GM23248 (cell line): Measurements from ENCODE around the gene RFPL4A. TPM values are rescaled to one million over a fixed set of nuclear protein-coding genes. Genes with fewer than 3 reads are reported as not detected.
"Not testable (repeated sequence)": the region's sequence is repeated elsewhere in the genome, so short reads cannot be mapped to it uniquely, and the experiment has no call there.

Experiments
- DNase-seq: peaks from one replicate; pipeline ENCODE4 v3.0.0-alpha.2; 2015
- H2AFZ ChIP-seq: fragments of 200-600 bp; sonication (generic); 2 replicates; pipeline ENCODE4 v1.6.1; 2016; ENCODE audit warnings: antibody characterized with exemption
- H3F3A ChIP-seq: fragments of 200-600 bp; sonication (generic); 2 replicates; pipeline ENCODE4 v1.6.1; 2016; ENCODE audit warnings: mild to moderate bottlenecking, antibody characterized with exemption, mixed run types; ENCODE audit not compliant: insufficient read depth
- H3K27ac ChIP-seq: fragments of 200-600 bp; sonication (generic); 2 replicates; pipeline ENCODE4 v1.5.1; 2016; ENCODE audit warnings: mild to moderate bottlenecking
- H3K27me3 ChIP-seq: fragments of 200-600 bp; sonication (generic); replicated peaks from 2 replicates; pipeline ENCODE4 v1.6.1; 2016; ENCODE audit warnings: mild to moderate bottlenecking; ENCODE audit not compliant: insufficient read depth
- H3K36me3 ChIP-seq: fragments of 200-600 bp; sonication (generic); 2 replicates; pipeline ENCODE4 v1.6.1; 2016; ENCODE audit warnings: low read depth, mild to moderate bottlenecking
- H3K4me1 ChIP-seq: fragments of 200-600 bp; sonication (generic); 2 replicates; pipeline ENCODE4 v1.6.1; 2016; ENCODE audit warnings: mild to moderate bottlenecking; ENCODE audit not compliant: insufficient read depth
- H3K4me2 ChIP-seq: fragments of 200-600 bp; sonication (generic); one replicate; pipeline ENCODE4 v1.6.1; 2016; ENCODE audit warnings: mild to moderate bottlenecking; ENCODE audit not compliant: unreplicated experiment
- H3K4me3 ChIP-seq: fragments of 200-600 bp; sonication (generic); 2 replicates; pipeline ENCODE4 v1.5.1; 2016; ENCODE audit warnings: mild to moderate bottlenecking
- H3K79me2 ChIP-seq: fragments of 200-600 bp; sonication (generic); 2 replicates; pipeline ENCODE4 v1.6.1; 2016; ENCODE audit warnings: mild to moderate bottlenecking; ENCODE audit not compliant: insufficient read depth
- H3K9ac ChIP-seq: fragments of 200-600 bp; sonication (generic); 2 replicates; pipeline ENCODE4 v1.6.1; 2016; ENCODE audit warnings: mild to moderate bottlenecking
- H3K9me2 ChIP-seq: fragments of 200-600 bp; sonication (generic); 2 replicates; pipeline ENCODE4 v1.6.1; 2016; ENCODE audit warnings: mixed run types, mild to moderate bottlenecking, moderate library complexity; ENCODE audit not compliant: insufficient read depth
- H3K9me3 ChIP-seq: fragments of 200-600 bp; sonication (generic); one replicate; pipeline ENCODE4 v1.6.1; 2017; ENCODE audit warnings: low read depth
- H4K20me1 ChIP-seq: fragments of 200-600 bp; sonication (generic); 2 replicates; pipeline ENCODE4 v1.6.0; 2016; ENCODE audit not compliant: insufficient read depth
- EZH2 ChIP-seq: fragments of 200-600 bp; sonication (generic); IDR thresholded peaks from 2 replicates; pipeline ENCODE4 v1.6.1; 2018; ENCODE audit warnings: antibody characterized with exemption, mild to moderate bottlenecking; ENCODE audit not compliant: insufficient read depth, poor library complexity, severe bottlenecking
- EZH2phosphoT487 ChIP-seq: fragments of 200-600 bp; sonication (generic); IDR thresholded peaks from 2 replicates; pipeline ENCODE4 v1.6.1; 2018; ENCODE audit warnings: antibody characterized with exemption, moderate library complexity, mild to moderate bottlenecking, low read depth; ENCODE audit not compliant: insufficient read depth
- WGBS, 2 experiments: methylation state at CpG; one replicate each; pipeline ENCODE4 v1.1.6; 2015 to 2017; ENCODE audit warnings: low lambda C conversion rate in 2 of 2, low coverage in 1 of 2; ENCODE audit errors: missing lambda C conversion rate in 2 of 2; 5-methylcytosine and 5-hydroxymethylcytosine counted together
- in situ Hi-C: fragments of 300-500 bp; cut with MboI; formaldehyde crosslinking; loops from 2 replicates; pipeline ENCODE4 v1.15.0; 2020
- polyA plus RNA-seq: library from polyadenylated mRNA; unstranded; fragments of >200 nt; fragmentation: Nextera tagmentation; extraction: Ambion mirVana; gene quantifications from 2 replicates; pipeline ENCODE4 v1.2.1, GENCODE V29; 2016
- total RNA-seq: library from RNA; depleted of rRNA; stranded (reverse); fragments of >200 nt; shearing (Covaris generic); gene quantifications from 2 replicates; pipeline ENCODE4 v1.2.3, GENCODE V29; 2014

Gene RFPL4A
- total and polyA plus RNA-seq, 2 experiments from 2014 or later = not detected

- H4K20me1 ChIP-seq = no peaks in the 10 kb centered on the region
- H3K4me2 ChIP-seq = no peak overlapping the region
- no peak for TF ChIP-seq EZH2
- peaks cover 4% of the 10 kb centered on the region for H3K9me3 ChIP-seq
- H2AFZ ChIP-seq = no peak overlapping the region
- H3K4me1 ChIP-seq = no peaks in the 10 kb centered on the region
- no peak overlapping the region for H3K4me3 ChIP-seq
- H3K36me3 ChIP-seq = no peaks in the 10 kb centered on the region
- in situ Hi-C loops = no loop called here
- H3K27me3 ChIP-seq = no peaks in the 10 kb centered on the region
- no peak for DNase-seq
- 12 to 13% methylated on average over 5 of the region's 5 CpGs for WGBS, 2 experiments
- H3K9ac ChIP-seq = no peak overlapping the region
- no peaks in the 10 kb centered on the region for H3F3A ChIP-seq
- no peaks in the 10 kb centered on the region for H3K9me2 ChIP-seq
- H3K79me2 ChIP-seq = no peaks in the 10 kb centered on the region
- no peak overlapping the region for H3K27ac ChIP-seq
Measured at GRCh38 chr19:55720214-55720746, 38.6 kb upstream of the RFPL4A start.

- H3K4me2 ChIP-seq = no peak overlapping the region
Measured at GRCh38 chr19:55720801-55721200, 38.1 kb upstream of the RFPL4A start.

DNA sequence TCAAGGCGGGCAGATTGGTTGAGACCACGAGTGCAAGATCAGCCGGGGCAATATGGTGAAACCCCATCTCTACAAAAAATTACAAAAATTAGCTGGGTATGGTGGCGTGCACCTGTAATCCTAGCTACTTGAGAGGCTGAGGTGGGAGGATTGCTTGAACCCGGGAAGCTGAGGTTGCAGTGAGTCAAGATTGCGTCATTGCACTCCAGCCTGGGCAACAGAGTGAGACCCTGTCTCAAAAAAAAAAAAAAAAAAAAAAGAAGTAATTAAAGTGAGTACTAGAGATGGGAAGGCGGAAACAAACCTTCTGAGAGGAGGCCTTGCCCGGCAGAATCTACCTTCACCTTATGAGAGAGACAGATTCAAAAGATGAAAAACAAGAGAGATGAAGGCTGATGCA is 35.4 kb upstream of the RFPL4A start:
- Histone ChIP-seq H2AFZ (no peak overlapping the region), H3K9me3 (peaks cover 4% of the 10 kb centered on the region), H3F3A (no peaks in the 10 kb centered on the region), H4K20me1 (no peaks in the 10 kb centered on the region), H3K4me3 (no peak overlapping the region), H3K4me2 (no peak overlapping the region), H3K79me2 (no peaks in the 10 kb centered on the region), H3K4me1 (no peaks in the 10 kb centered on the region), H3K9ac (no peak overlapping the region), H3K27ac (no peak overlapping the region), H3K27me3 (no peaks in the 10 kb centered on the region), H3K36me3 (no peaks in the 10 kb centered on the region), H3K9me2 (no peaks in the 10 kb centered on the region)
- TF ChIP-seq EZH2 = no peak
- TF ChIP-seq EZH2phosphoT487 = no peak
- 47 to 50% methylated on average over 8 of the region's 8 CpGs for WGBS, 2 experiments
- in situ Hi-C loops = no loop called here
- DNase-seq = no peak

More at GRCh38 chr19:55720801-55721200, 38.1 kb upstream of the RFPL4A start:
- in situ Hi-C loops = no loop called here
- H3F3A ChIP-seq = no peaks in the 10 kb centered on the region
- H2AFZ ChIP-seq = no peak overlapping the region
- H3K9me2 ChIP-seq = no peaks in the 10 kb centered on the region
- no peak overlapping the region for H3K9ac ChIP-seq
- no peak for TF ChIP-seq EZH2
- TF ChIP-seq EZH2phosphoT487 = no peak
- no peaks in the 10 kb centered on the region for H3K36me3 ChIP-seq
- no peak for DNase-seq
- H3K9me3 ChIP-seq = peaks cover 4% of the 10 kb centered on the region
- no peaks in the 10 kb centered on the region for H3K4me1 ChIP-seq
- no peaks in the 10 kb centered on the region for H3K79me2 ChIP-seq
- WGBS, 2 experiments = 16 to 17% methylated on average over 3 of the region's 3 CpGs
- no peaks in the 10 kb centered on the region for H3K27me3 ChIP-seq
- no peak overlapping the region for H3K27ac ChIP-seq
- no peaks in the 10 kb centered on the region for H4K20me1 ChIP-seq
- no peak overlapping the region for H3K4me3 ChIP-seq

DNA sequence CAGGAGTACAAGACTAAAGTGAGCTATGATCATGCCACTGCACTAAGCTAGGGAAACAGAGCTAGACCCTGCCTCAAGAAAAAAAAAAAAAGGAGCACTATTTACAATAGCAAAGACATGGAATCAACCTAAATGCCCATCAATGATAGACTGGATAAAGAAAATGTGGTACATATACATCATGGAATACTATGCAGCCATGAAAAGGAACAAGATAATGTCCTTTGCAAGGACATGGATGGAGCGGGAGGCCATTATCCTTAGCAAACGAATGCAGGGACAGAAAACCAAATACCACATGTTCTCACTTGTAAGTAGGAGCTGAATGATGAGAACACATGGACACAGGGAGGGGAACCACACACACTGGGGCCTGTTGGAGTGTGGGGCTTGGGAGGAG is 28.5 kb upstream of the RFPL4A start:
- H3F3A ChIP-seq, H2AFZ ChIP-seq, H3K9me2 ChIP-seq, H3K9ac ChIP-seq, H4K20me1 ChIP-seq, H3K4me2 ChIP-seq, H3K27ac ChIP-seq, H3K4me3 ChIP-seq, H3K4me1 ChIP-seq, H3K27me3 ChIP-seq, H3K36me3 ChIP-seq, DNase-seq, in situ Hi-C loops, H3K9me3 ChIP-seq, H3K79me2 ChIP-seq: not testable (repeated sequence)
- 22 to 24% methylated on average over 2 of the region's 2 CpGs for WGBS, 2 experiments

DNA sequence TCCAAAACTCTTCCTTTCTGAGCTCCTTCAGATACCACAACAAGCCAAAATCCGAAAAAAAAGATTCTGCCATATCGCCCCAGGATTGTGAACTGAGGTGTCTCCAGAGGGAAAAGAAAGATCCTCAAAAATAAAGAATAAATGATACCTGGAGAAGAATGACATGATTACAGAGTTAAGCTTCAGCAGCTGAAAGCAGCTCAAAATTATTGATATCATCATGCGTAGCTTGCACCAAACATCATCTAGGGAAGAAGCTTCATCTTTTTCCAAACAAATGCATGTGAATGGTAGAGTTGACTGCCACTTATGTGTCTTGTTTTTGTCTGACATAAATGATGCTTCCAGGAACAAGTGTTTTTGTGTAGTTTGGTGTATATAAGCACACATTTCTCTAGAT is 20.6 kb upstream of the RFPL4A start, which contains the start of gene NLRP9:
Gene NLRP9, minus strand, starts transcription at position 101 of the 400 bp plus-strand sequence. Its CDS starts 28 bp downstream, at position 73.
- Histone ChIP-seq H3K9me3 (no peaks in the 10 kb centered on the region), H3K4me1 (no peaks in the 10 kb centered on the region), H3K79me2 (no peaks in the 10 kb centered on the region), H4K20me1 (no peaks in the 10 kb centered on the region), H3K27ac (no peak within 1 kb of the TSS), H3K36me3 (no peaks in the 10 kb centered on the region), H3K9me2 (no peaks in the 10 kb centered on the region), H3K9ac (no peak within 1 kb of the TSS), H3F3A (no peaks in the 10 kb centered on the region), H3K4me2 (no peak within 1 kb of the TSS), H2AFZ (no peak within 1 kb of the TSS), H3K27me3 (no peaks in the 10 kb centered on the region), H3K4me3 (no peak within 1 kb of the TSS)
- 32 to 40% methylated on average over 3 of the region's 3 CpGs for WGBS, 2 experiments
- TF ChIP-seq EZH2 (no peak), EZH2phosphoT487 (no peak)
- in situ Hi-C loops = no loop called here
- no peak for DNase-seq
